NCI-H2196 treated with DMSO at 0.1 percent for 48 hours (cell line): ENCODE data around the gene CASP10.

Experiments used
- DNase-seq: peaks from one replicate; lab custom pipeline; 2025; ENCODE audit not compliant: unreplicated experiment; lab: John Stamatoyannopoulos, UW

CASP10 gene

GRCh38 chr2:201196003-201196402, 13.1 kb downstream of the CASP10 start:
- DNase-seq, result no peak

- no peak for DNase-seq
Observed at GRCh38 chr2:201196803-201197202, 13.9 kb downstream of the CASP10 start.

GRCh38 chr2:201197781-201198180, 14.8 kb downstream of the CASP10 start:
- DNase-seq, result no peak

DNA sequence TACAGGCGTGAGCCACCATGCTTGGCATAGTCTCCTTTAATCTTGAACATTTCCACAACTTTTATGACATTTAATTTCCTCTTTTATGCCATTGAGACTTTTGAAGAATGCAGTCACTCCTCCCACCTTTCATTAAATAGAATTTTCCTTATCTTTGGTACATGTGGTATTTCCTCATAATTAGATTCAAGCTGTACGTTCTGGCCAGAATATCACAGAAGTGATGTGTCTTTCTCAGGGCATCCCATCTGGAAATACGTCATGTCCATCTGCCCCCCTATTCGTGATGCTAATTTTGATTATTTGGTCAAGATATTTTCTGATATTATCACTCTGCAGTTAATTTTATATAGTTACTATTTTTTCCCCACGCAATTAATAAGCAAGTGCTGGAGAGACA, 16.9 kb downstream of the CASP10 start:
- DNase-seq, result no peak

- no peak for DNase-seq
Observed at GRCh38 chr2:201200345-201200744, 17.4 kb downstream of the CASP10 start.

GRCh38 chr2:201201371-201201770, 18.4 kb downstream of the CASP10 start:
- no peak for DNase-seq

DNA sequence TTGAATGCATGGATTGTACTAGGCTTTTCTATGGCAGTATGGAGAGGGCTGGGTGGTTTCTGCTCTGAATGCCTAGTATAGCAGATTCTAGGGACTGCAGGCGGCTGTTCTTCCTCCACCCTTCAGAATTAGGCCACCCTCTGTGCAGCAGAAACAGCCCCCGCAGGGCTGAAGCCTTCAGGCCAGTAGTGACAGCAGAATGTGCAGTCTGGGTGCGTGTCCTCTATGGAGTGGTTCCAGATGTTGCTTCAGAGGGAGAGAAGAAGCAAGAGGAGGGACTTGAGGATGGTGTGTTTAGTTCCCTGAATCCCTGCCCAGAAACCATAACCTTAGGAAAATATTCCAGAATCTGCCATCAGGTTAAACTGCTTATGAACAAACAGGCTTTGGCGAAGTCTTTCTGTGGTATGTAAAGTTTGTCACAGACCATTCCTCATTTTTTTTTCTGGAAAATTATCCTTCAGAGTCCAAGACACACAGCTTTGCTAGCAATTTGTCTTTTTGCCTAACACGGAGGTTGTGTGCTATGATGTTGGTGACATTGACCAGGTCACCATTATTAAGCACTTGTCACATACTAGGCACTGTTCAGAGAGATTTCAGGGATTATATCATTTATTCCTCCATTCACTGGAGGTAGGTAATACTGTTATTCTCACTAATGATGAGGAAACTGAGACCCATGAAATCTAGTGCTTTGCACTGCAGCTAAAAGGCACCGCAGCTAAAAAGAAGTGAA, 21.1 kb downstream of the CASP10 start:
- DNase-seq, result no peak

DNA sequence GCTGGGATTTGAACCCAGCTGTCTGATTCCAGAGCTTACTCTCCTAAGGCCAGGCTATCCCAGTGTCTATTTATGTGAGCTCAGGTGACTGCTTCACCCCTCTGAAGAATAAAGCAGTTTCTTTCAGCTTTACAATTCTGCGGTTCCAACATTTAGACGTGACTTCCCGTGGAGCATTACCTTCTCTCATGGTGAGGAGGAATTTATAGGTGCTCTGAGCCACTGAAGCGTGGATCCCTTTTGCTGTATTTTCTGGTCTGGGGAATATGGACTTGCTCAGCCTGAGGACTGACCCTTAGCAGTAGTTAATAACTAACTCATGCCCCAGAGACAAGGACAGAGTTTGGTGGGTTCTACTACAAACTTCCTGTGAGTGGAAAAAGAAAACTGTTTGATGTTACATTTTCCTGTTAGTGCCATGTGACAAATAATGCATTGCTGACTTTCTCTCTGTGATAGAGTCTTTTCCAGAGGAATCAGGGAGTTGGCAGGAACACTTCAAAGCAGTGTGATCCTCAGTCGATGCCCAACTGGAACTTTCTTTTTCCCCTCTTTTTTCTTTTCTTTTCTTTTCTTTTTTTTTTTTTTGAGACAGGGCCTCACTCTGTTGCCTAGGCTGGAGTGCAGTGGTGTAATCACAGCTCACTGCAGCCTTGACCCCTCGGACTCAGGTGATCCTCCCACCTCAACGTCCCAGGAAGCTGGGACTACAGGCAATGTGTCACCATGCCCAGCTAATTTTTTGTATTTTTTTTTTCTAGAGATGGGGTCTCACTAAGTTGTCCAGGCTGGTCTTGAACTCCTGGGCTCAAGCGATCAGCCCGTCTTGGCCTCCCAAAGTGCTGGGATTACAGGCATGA, 21.9 kb downstream of the CASP10 start:
- DNase-seq, result no peak

GRCh38 chr2:201205515-201205849, 22.5 kb downstream of the CASP10 start:
- no peak for DNase-seq

GRCh38 chr2:201208563-201209252, 25.8 kb downstream of the CASP10 start:
- DNase-seq, result no peak

DNA sequence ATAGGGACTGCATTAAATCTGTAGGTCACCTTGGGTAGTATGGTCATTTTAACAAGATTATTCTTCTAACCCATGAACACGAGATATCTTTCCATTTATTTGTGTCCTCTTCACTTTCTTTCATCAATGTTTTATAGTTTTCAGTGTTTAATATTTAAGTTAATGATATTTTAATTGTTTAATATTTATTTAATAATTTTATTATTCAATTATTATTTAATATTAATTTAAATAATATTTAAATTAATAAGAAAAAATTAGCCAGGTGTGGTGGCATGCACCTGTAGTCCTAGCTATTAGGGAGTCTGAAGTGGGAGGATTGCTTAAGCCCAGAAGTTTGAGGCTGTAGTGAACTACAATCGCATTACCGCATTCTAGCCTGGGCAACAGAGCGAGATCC, 33.0 kb downstream of the CASP10 start:
- DNase-seq, result no peak

- no peak for DNase-seq
Observed at GRCh38 chr2:201216918-201217317, 34.0 kb downstream of the CASP10 start.

DNA sequence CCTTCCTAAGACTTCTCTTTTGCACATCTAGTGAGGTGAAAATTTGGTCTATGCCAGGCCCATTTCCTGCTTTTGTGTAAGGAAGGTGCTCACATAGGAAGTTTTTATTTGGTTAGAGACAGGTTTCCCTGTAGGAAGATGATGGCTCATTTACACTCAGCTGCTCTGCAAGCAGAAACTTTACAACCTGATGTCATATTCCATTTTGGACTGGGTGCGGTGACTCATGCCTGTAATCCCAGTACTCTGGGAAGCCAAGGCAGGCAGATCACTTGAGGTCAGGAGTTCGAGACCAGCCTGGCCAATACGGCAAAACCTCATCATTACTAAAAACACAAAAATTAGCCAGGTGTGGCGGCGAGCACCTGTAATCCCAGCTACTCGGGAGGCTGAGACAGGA, 35.8 kb downstream of the CASP10 start:
- DNase-seq, result no peak

GRCh38 chr2:201219328-201220096, 36.6 kb downstream of the CASP10 start:
- no peak for DNase-seq

GRCh38 chr2:201220102-201220570, 37.2 kb downstream of the CASP10 start:
- DNase-seq, result no peak

DNA sequence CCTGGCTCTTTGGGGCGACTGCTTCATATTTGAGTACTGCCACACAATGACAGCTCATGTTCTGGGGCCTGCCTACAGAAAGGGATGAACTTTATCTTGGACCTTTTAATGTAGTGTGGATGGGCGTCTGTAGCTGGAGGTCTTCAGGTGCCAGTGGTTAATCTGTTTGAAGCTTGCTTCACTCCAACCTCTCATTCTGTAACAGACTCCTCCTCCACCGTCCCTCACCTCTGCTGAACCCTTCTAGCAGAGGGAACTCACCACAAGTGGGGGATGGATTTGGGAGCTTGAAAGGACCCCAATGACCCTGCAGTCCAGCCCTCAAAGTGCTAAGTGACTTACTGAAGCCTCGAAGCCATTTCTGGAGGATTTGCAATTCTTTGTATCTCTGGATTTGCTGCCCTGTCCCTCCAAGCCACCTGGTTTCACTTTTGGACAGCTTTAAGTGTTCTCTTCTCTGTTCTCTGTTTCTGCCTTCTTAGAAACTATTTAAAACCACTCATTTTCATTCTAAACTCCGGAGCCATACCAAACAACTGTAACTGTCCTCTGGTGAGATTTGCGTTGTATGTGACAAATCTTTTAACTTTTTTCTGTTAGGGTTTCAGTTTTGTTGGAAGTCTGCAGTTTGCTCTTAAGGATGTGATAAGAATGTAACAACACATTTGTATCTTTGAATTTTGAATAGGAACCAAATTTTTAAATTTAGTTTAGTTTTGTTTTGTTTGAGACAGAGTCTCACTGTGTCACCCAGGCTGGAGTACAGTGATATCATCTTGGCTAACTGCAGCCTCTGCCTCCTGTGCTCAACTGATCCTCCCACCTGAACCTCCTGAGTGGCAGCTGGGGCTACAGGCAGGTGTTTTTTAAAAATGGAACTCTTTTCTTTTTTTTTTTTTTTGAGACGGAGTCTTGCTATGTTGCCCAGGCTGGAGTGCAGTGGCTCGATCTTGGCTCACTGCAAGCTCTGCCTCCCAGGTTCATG, 40.4 kb downstream of the CASP10 start:
- DNase-seq, result no peak

- no peak for DNase-seq
Observed at GRCh38 chr2:201228271-201228911, 45.5 kb downstream of the CASP10 start.

- no peak for DNase-seq
Observed at GRCh38 chr2:201228912-201229290, 46.0 kb downstream of the CASP10 start.

GRCh38 chr2:201231781-201232466, 49.0 kb downstream of the CASP10 start:
- peak; percentile 97 for DNase-seq
